Stimulated activated CD4-positive, alpha-beta T cell treated with anti-CD3 and anti-CD28 coated beads, Interleukin-1b, Interleukin-23, amount 100 ng/mL, for 48 hours (primary cell): ENCODE data around the gene ARID4B.

ENCODE experiments used
- DNase-seq: peaks from one replicate; pipeline ENCODE4 v3.0.0-alpha.2; 2020

ARID4B gene

GRCh38 chr1:235156740-235157139 lies 171.2 kb downstream of the ARID4B start:
- no peak for DNase-seq

DNA sequence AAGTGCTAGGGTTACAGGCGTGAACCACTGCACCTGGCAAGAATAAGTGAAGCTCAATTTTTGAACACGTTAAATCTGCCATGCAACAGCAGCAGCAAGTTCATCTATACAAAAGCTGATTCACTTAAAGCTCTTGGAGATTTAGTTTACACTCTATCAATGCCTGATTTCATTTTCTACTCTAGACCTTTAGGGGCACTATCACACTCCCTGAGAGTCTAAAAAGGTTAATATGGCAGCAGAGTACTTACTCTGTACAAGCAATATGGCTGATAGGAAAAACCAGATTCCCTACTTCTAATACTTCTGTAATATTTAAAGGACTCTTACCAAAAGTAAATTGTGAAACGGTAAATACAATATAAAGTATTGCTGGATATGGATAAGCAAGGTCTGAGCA lies 171.7 kb downstream of the ARID4B start:
- DNase-seq: no peak

GRCh38 chr1:235152235-235152634 lies 175.7 kb downstream of the ARID4B start:
- no peak for DNase-seq

GRCh38 chr1:235151033-235151432 lies 176.9 kb downstream of the ARID4B start:
- DNase-seq: no peak

- no peak for DNase-seq
Observed at GRCh38 chr1:235149824-235150223, 178.2 kb downstream of the ARID4B start.

GRCh38 chr1:235147269-235147668 lies 180.7 kb downstream of the ARID4B start:
- DNase-seq: no peak

GRCh38 chr1:235145639-235146038 lies 182.3 kb downstream of the ARID4B start:
- DNase-seq: no peak

GRCh38 chr1:235142991-235143390 lies 185.0 kb downstream of the ARID4B start:
- no peak for DNase-seq

- no peak for DNase-seq
Observed at GRCh38 chr1:235139315-235139714, 188.7 kb downstream of the ARID4B start.

DNA sequence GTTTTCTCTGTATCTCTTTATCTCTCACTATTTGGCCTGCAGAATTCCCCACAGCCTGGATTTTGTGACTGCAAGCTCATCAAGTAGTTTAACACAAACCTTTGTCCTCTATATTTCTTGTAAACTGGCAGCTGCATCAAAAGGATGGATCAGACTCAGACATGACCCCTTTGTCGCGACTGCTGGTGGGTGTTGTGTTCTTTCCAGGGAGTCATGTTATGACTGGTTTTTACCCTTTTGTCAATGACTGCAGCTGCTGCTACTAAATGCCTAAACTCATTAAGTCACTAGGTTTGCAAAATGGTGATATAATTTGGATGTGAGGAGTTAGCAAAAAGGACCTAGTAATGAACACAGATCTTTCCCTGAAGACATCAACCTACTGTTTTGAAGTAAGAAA lies 189.2 kb downstream of the ARID4B start:
- peak; percentile 46 for DNase-seq

DNA sequence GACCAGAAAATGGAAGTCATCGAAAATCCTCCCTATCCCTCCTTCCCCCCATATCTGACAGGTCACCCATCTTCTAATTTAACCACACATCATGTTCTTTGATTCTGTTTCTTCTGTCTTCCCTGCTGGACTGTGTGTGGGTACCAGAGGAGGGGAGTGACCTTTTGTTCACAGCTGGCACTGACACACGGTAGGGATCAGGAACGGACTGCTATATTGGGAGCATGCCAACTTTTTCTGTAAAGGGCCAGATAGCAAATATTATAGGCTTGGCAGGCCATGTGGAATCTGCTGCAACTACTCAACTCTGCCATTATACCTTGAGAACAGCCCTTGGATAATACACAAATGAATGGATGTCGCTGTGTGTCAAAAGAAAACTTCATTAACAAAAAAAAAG lies 191.9 kb downstream of the ARID4B start:
- DNase-seq: no peak

GRCh38 chr1:235134171-235134570 lies 193.8 kb downstream of the ARID4B start:
- no peak for DNase-seq

DNA sequence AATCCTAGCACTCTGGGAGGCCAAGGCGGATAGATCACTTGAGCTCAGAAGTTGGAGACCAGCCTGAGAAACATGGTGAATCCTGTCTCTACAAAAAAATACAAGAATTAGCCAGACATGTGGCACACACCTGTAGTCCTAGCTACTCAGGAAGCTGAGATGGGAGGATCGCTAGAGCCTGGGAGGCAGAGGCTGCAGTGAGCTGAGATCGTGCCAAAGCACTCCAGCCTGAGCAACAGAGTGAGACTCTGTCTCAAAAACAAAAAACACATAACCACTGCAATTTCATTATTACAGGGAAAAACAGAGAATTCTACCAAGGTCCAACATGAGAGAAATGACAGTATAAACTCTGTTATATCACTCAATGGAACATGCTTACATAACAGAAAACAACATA lies 194.9 kb downstream of the ARID4B start:
- no peak for DNase-seq

GRCh38 chr1:235131961-235132360 lies 196.0 kb downstream of the ARID4B start:
- DNase-seq: peak; percentile 22

DNA sequence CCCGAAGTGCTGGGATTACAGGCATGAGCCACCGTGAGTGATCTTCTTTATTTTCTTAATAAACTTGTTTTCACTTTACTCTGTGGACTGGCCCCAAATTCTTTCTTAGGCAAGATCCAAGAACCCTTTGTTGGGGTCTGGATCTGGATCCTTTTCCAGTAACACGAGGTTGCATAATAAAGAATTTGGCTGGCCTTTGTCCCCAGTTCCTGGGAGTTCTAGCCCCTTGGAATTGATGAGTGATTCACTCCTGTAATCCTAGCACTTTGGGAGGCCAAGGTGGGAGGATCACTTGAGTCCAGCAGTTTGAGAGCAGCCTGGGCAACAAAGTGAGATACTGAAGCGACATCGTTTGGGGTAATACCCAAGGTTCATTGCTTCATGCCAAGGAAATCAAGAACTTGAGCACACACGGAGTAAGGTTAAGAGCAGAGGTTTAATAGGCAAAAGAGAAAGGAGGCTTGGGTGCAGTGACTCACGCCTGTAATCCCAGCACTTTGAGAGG lies 197.2 kb downstream of the ARID4B start:
- DNase-seq: no peak

DNA sequence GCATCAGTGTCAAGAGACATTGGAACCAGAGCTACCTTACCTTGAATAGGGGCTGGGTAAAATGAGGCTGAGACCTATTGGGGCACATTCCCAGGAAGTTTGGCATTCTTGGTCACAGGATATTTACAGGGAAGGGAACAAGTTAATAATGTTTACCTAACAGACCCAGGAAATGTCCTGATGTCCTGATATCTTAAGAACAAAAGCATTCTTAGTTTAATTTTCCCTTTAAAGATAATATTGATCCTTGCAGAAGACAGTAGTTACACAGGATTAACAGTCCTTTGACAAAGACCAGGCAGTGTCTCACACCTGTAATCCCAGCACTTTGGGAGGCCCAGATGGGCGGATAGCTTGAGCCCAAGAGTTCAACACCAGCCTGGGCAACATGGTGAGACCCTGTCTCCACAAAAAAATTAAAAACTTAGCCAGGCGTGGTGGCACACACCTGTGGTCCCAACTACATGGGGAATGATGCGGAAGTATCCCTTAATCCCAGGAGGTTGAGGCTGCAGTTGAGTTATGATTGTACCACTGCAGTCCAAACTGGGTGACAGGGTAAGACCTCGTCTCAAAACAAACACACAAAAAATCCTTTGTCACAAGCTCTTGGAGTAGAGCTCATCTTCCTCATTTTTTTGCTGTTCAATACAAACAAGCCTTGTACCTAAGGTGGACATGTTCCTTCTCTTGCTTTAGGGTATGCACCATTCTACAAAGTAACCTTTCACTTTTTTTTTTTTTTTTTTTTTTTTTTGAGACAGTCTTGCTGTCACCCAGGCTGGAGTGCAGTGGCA lies 198.0 kb downstream of the ARID4B start:
- no peak for DNase-seq

DNA sequence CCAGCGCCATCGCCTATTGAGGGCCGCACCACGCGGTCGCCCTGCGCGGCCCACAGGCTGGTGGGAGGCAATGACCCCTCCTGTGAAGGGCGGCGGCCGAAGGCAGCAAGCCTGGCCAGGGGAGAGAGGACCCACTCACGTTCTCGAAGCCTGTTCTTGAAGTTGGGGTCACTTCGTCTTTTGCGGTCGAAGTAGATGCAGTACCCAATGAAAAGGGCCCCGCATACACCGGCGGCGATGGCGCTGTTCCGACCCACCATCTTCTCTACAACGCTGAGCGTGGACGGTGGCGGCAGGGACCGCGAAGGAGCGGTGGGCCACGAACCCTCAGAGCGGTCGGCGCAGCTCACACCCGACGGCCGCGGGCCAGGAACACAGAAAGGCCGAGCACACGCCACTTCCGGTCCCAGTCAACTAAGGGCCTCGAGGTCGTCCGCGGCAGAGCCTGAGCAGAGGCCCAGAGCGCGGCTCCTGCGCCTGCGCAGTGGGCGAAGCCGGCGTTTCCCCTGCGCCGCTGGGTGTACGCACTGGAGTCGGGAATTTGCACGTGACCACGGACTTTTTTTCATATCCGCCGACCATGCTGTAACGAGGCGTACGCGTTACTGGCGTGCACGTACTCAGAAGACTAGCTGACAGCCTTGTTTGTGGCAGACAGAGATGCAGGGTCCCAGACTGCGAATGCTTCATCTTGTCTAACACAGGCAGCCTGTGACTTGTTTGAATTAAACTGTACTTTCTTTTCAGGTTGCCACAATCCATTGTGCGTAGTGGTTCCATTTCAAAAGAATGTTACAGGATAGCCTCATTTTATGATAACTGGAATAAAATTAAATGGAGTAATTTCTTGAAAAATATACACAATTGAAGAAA lies 199.3 kb downstream of the ARID4B start, which contains the start of gene TOMM20:
Gene TOMM20, minus strand, starts transcription at position 382 of the 873 bp plus-strand sequence. Its CDS starts 122 bp downstream, at position 260.
- DNase-seq: peak; percentile 97

DNA sequence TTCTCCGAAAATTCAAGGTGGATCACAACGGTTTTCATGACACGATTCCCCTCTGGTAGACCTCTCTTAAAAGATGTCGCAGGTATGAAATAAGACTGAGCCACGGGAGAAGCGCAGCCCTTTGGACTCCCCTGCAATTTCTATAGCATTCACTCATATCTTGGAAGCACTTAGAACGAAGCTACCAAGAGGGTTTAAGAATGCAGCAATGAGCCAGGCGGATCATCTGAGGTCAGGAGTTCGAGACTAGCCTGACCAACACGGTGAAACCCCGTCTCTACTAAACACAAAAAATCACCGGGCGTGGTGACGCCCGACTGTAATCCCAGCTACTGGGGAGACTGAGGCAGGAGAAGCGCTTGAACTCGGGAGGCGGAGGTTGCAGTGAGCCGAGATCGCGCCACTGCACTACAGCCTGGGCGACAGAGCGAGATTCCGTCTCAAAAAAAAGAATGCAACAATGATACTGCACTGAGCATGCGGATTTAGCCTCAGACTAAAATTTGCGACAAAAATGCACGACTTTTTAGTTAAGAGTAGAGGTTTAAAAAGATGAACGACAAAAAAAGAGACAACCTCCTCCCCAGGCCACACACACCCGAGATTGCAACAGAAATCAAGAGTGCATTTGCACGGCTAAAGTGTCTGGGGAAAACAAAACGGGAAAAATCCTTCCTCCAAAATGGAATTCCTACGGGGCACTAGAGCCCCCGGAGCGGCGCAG lies 200.1 kb downstream of the ARID4B start:
- DNase-seq: peak; percentile 17

DNA sequence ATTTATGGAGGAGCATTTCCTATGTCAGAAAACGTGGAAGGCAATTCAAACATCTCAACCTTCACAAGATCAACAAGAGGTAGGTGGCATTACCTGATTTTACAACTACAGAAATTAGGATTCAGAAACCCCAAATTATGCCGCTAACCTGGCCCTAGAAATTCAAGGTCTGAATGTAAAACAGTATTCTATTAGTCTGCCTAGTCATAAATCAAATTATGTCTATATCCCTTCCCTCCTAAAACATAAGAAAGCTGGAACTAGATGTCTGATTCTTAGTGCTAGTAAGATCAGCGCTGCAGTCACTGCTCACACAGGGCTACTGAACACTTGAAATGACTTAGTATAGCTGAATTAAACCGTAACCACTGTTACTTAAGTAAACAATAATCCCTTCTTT lies 200.8 kb downstream of the ARID4B start:
- DNase-seq: no peak

- DNase-seq: no peak
Observed at GRCh38 chr1:235124665-235125064, 203.3 kb downstream of the ARID4B start.

DNA sequence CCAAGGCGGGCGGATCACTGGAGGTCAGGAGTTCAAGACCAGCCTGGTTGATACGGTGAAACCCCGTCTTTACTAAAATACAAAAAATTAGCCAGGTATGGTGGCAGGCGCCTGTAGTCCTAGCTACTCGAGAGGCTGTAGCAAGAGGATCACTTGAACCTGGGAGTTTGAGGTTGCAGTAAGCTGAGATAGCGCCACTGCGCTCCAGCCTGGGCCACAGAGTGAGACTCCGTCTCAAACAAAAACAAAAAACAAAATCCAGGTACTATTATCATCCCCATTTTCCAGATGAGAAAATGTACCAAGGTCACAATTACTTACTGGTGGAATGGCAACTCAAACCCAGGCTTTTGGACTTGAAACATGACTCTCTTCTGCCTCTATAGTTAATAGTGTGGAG lies 203.9 kb downstream of the ARID4B start:
- no peak for DNase-seq

- no peak for DNase-seq
Observed at GRCh38 chr1:235122348-235122747, 205.6 kb downstream of the ARID4B start.
